ENCODE results near the gene SHISA7.
A peak's percentile ranks its signal among the peaks of the same experiment; 100 is the strongest.

Gene SHISA7

GRCh38 chr19:55392820-55393761 lies 50.0 kb downstream of the SHISA7 start:
- H3K27ac ChIP-seq, result peak overlapping the region; percentile 32; the same call in 1 of the 2 replicates
- TF ChIP-seq ZFX (IDR thresholded peaks at IDR 0.05; ENCODE audit: borderline replicate concordance), result no peak
- TF ChIP-seq CTCF (IDR thresholded peaks at IDR 0.05), result no peak

GRCh38 chr19:55391702-55392615 lies 51.1 kb downstream of the SHISA7 start:
- TF ChIP-seq ZFX (IDR thresholded peaks at IDR 0.05; ENCODE audit: borderline replicate concordance) (no peak), CTCF (IDR thresholded peaks at IDR 0.05) (no peak)
- H3K27ac ChIP-seq, result peak overlapping the region; percentile 98

- no peak for TF ChIP-seq ZFX (IDR thresholded peaks at IDR 0.05; ENCODE audit: borderline replicate concordance)
- no peak for TF ChIP-seq CTCF (IDR thresholded peaks at IDR 0.05)
- H3K27ac ChIP-seq, result peak overlapping the region; percentile 98
Observed at GRCh38 chr19:55391191-55391670, 51.9 kb downstream of the SHISA7 start.

GRCh38 chr19:55390461-55390880 lies 52.6 kb downstream of the SHISA7 start:
- H3K27ac ChIP-seq, result peak overlapping the region; percentile 98

GRCh38 chr19:55389386-55390317 lies 53.4 kb downstream of the SHISA7 start:
- H3K27ac ChIP-seq, result peak overlapping the region; percentile 98
- TF ChIP-seq ZFX (IDR thresholded peaks at IDR 0.05; ENCODE audit: borderline replicate concordance), result no peak
- no peak for TF ChIP-seq CTCF (IDR thresholded peaks at IDR 0.05)

More at GRCh38 chr19:55390461-55390880, 52.6 kb downstream of the SHISA7 start:
- no peak for TF ChIP-seq ZFX (IDR thresholded peaks at IDR 0.05; ENCODE audit: borderline replicate concordance)
- TF ChIP-seq CTCF (IDR thresholded peaks at IDR 0.05), result no peak

- peak overlapping the region; percentile 98 for H3K27ac ChIP-seq
- TF ChIP-seq CTCF (IDR thresholded peaks at IDR 0.05) (no peak), ZFX (IDR thresholded peaks at IDR 0.05; ENCODE audit: borderline replicate concordance) (no peak)
Observed at GRCh38 chr19:55387736-55388497, 55.2 kb downstream of the SHISA7 start.

Data from 22Rv1 (cell line).